Posterior vena cava (tissue), 2 donors: ENCODE results near the gene ASZ1. TPM values are rescaled to one million over a fixed set of nuclear protein-coding genes. Genes with fewer than 3 reads are reported as not detected.

Experiments used
- DNase-seq: peaks from one replicate; pipeline ENCODE4 v3.0.0-alpha.2; 2020; ENCODE audit warnings: low spot score
- intact Hi-C, 2 donors: fragments of 100-400 bp; cut with DNase I; formaldehyde crosslinking; loops; one replicate each; pipeline versions ENCODE4 v1.14.1 to v1.14.2; 2022 to 2023
- total RNA-seq, 2 donors: library from RNA; stranded (reverse); fragmentation: NEBNext Ultra II Directional; extraction: Animal tissue kit (Norgen Biotek cat#: 25700); gene quantifications; one replicate each; pipeline ENCODE4 v1.2.1, GENCODE V29; 2021
- donor health status: DM: yes; HTN: yes; CAD: no.
- donor health status: DM: yes; HTN: yes; CAD: no.

The ASZ1 gene
- total RNA-seq, 2 donors from 2014 or later: not detected

DNA sequence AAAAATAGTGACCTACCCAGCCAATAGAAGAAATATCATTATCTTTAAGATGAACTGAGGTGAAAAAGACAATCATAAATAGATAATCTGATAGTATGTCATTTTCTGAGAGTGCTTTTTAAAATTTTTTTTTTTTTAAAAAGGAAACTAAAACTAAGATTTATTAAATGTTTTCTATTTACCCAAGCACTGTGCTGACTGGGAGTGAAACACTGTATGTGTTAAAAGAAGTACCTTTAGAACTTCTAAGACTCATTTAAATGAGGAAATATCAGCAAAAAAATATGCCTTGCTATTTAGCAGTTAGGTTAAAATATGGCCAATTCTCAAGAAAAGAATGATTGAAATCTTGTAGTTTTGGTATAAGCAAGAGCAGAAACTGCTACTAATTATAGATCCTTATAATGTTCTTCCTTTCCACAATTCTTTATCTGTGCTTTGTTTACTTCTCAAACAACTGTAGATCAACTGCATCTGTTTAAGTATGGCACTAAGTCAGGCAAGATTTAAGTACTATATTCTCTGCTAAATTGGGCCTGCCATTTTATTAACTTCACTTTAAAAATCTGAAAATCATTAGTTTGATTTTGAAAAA, 64.9 kb downstream of the ASZ1 start:
- no peak for DNase-seq
- intact Hi-C loops: no loop called here

DNA sequence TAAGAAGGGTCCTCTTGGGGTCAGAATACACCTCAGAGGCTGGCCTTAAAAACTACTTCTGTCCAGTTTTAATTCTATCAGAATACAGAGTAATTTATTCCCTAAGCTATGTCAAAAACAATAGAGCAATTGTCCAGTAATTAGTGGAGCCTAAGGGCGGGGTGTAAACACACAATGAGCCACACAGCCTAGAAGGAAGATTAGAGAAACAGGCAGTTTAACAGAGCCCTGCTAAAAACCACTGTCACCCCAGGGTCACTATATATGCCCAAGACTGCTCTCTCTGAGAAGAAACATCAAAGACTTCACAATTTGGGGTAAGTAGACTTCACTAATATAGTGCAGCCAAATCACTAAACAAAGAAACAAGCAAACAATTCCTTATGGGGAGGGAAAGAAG, 77.3 kb downstream of the ASZ1 start:
- intact Hi-C loops: no loop called here

DNA sequence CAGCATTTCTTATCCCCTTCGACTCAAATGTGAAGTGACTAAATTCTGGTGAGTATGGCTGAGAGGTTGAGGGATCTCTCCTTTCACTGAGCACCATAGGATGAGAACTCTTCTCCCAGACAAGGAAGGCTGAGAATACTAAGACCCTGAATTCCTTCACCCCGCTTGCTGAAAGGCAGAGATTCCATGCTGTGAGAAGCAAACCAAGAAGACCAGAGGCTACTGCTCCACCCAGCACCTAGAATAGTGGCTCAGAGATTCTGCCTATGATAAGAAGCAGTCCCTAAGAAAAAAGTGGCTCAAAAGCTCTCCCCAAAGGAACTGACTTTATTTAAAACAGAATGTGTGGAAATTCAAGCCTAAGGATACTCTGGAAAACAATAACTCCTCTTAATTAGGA, 77.7 kb downstream of the ASZ1 start:
- DNase-seq: no peak
- intact Hi-C loops: no loop called here

More for the DNA sequence above, 77.3 kb downstream of the ASZ1 start:
- no peak for DNase-seq

DNA sequence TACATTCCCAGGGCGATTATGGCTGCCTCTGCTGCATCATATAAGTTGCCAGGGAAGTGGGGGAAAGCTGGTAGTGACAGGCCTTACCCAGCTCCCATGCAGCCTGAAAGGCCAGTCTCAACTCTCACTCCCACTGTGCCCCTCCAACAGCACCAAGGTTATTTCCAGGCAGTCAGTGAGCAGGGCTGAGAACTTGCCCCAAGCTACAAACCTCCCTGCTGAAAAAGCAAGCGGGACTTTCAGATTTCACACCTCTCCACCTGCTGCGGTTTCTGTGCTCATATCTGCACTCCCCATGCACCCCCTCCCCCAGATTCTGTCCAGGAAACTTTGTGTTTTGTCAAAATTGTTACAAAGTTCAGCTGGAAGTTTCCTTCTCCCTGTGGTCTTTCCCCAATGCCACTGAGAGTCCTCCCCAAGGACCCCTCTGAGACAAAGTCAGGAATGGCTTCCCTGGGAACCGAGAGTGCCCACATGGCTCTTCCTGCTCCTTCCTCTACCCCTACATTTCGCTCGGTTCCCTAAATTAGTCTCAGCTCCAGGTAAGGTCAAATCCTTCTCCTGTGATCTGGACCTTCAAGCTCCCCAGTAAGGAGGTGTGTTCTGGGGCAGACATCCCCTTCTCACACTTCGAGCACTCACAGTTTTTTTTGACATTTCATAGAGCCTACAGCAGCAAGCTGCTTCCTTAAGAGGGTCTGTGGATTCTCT, 79.2 kb downstream of the ASZ1 start:
- no peak for DNase-seq
- intact Hi-C loops: no loop called here

DNA sequence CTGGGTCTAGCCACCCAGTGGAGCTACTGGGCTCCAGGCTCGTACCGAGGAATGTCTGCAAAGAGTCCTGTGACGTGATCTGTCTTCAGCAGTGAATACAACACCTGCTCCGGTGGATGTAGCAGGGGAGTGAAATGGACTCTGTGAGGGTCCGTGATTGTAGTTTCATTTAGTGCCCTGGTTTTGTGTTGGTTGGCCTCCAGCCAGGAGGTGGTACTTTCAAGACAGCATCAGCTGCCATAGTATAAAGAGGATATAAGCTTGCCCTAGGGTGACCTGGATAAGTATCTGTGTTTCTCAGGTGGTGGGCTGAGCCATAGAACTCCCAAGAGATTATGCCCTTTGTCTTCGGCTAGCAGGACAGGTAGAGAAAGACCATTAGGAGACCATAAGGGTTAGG, 79.8 kb downstream of the ASZ1 start:
- DNase-seq: no peak
- intact Hi-C loops: no loop called here

DNA sequence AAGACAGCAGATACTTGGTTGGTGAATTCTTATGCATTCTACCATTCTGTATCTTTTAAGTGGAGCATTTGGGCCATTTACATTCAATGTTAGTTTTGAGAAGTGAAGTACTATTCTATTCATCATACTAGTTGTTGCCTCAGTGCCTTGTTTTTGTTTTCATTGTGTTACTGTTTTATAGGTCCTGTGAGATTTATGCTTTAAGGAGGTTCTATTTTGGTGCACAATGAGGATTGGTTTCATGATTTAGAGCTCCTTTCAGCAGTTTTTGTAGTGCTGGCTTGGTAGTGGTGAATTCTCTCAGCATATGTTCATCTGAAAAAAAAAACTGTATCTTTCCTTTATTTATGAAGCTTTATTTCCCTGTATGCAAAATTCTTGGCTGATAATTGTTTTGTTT, 81.1 kb downstream of the ASZ1 start:
- DNase-seq: no peak
- intact Hi-C loops: no loop called here

DNA sequence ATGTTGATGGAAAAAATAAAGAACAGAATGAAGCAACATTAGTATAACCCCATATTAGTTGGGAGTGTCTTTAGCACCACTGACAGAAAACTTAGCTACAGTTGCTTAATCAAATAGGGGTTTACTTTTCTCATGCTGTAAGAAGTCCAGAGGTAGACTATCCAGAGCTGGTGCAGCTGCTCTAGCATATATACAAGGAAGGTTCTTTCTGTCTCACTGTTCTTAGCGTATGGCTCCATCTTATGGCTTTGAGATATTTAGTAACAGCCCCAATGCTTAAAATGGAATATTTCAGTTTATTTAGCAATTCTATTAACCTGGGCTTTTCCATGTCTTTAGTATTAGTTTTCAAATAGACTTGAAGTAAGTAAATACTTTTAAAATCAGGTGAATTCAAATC, 89.3 kb downstream of the ASZ1 start:
- intact Hi-C loops: no loop called here
- no peak for DNase-seq

DNA sequence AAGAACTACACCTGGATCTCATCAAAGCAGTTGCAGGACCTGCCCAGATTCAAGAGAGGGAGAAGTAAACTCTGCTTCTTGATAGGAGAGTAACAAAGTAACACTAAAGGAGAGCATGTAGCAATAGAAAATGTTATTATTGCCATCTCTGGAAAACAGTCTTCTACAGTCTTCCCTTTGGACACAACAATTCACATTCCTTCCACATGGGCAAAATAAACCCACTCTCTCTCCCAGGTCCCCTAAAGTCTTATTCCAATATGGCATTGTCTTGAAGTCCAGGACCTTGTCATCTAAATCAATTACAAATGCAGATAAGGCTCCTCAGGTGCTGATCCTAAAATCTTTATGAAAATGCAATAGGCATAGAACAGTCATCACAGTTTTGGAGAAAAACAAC, 94.1 kb downstream of the ASZ1 start:
- no peak for DNase-seq
- intact Hi-C loops: no loop called here

DNA sequence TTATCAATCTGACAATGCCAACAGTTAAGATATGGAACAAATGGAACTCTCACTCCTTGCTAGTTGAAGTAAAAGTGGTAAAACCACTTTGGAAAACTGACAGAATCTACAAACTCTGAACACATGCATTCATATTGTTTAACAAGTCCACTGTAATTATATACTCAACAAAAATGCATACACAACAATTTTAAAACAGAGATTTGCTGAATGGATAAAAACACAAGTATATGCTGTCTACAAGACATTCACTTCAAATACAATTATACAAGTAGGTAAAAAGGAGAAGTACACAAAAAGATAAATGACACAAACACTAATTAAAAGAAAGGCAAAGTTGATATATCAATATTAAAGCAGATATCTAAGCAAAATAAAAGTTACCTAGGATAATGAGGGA, 95.3 kb downstream of the ASZ1 start:
- DNase-seq: no peak
- intact Hi-C loops: no loop called here

DNA sequence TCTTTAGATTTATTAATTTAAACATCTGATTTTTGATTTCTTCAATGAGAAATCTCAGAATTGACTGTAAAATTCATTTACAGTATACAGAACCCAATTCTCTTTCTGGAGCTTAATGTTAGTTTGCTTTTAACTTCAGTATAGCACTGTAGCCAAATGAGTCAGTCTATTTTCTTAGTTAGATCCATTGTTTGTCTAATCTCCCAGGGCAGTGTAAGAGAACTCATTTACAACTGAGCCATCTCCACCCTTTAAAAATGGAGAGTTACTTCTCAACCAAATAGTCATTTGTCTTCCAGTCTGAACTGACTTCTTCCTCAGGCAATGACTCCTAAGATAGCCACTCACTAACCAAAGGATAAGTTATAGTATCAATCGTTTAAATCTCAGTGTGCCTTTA, 101.5 kb downstream of the ASZ1 start:
- intact Hi-C loops: no loop called here
- DNase-seq: no peak

DNA sequence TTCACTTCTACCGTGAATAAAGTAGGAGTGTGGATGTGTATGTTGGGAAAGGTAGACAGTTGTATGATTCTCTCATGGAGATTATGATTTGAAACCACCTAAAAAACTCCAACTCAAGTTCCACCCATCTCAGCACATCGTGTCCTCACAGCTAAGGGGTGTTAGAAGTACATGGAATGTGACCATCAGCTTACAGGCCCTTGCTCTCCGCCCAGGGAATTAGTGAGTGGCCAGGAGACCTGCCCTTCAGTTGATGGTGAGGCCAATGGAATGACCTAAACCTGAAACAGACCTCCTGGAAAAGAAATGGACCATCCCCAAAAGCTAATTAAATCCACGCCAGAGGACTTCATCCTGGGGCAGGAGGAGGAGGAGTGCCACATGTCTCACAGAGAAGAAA, 102.3 kb downstream of the ASZ1 start:
- intact Hi-C loops: no loop called here

DNA sequence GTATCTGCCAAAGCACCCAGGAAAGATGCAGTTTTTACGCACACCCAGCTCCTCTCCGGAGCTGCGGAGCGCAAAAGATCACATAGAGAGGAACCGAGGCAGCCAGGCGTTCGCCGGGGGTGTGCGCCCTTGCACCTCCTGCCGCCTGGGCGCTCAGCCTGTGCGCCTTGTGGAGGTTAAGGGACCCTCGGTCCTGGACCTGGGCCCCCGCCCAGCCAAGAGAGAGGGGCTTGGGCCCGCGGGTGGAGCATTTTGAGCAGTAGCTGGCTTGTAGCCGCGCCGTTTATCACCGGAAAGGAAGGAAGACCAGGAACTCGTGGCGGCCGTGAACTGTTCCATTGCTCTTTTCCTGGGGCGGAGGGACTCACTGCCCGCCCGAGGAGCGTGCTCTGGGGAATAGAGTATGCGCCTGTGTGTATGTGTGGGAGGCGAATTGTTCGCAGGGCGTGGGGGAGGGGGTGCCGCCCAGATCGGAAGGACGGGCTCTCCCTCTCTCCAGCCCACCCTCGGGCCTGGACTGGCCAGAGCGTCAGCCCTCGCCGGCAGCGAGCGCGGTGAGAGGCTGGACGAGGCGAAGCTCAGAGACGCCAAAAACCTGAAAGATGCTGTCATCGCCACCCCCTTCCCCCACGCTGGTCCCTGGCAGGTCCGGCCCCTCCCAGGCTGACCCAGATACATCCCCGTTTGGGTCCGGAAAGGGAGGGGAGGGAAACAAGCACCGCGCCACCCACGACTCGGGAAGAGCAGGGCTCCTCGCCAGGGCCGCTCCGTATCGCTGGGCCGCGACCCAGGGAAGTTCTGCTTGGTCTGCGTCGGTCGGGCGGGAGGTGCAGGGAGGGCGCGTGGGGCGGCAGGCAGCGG, 103.2 kb downstream of the ASZ1 start:
- intact Hi-C loops: no loop called here
- peak; percentile 91 for DNase-seq

More for the DNA sequence above, 102.3 kb downstream of the ASZ1 start:
- no peak for DNase-seq

DNA sequence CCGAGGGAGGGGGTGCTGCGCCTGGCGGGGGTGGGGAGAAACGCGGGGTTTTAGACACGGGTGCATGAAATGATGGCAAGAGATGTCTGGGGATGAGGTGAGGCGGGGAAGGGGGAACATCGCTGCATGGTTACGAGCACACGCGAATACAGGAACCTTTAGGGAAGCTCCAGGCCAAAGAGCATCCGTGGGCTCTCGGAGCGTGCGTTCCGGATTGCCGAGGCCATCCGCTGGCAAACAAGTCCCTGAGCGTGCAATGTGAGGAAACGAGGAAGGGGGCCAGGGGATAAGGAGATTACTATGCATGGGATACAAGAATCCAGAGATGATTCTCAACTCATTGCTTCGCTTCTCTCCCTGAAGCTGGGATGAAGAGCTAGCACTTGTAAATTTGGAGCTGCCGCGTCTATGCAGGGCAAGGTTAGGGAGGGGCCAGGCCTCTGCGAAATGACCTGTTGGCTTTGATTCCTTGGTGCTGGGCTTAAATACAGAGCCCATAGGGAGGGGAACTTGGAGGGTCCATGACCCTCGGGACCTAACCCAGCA, 103.9 kb downstream of the ASZ1 start:
- intact Hi-C loops: no loop called here
- DNase-seq: no peak

DNA sequence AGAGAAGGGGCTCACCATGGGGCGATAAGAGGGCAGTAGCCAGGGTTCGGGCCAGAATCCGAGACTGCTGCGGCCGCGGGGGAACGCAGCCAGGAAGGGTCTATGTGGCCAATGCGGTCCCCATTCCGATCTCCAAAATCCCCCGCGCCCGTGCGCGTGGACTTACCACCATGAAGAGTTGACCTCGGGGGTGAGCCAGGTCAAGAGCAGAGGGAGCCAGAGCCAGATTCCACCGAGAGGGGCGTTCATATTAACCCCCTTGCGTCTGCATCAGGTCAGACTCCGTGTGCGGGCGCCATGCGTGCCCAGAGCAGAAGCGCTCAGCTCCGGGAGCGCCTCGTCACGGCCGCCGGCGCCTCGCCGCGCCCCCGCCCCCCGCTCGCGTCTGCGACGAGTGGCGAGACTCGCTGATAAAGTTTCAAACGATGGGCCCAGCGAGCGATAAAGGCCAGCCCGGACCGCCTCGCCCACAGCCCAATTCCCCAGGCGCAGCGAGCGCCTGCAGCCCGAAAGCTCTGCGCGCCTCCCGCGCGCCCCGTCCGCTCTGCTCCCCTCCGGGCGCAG, 104.5 kb downstream of the ASZ1 start, which contains the start of gene WNT2:
Gene WNT2 (minus strand): TSS at position 318 of the 564 bp plus-strand sequence. CDS start 69 bp downstream, at position 249.
- intact Hi-C loops: no loop called here
- no peak for DNase-seq

DNA sequence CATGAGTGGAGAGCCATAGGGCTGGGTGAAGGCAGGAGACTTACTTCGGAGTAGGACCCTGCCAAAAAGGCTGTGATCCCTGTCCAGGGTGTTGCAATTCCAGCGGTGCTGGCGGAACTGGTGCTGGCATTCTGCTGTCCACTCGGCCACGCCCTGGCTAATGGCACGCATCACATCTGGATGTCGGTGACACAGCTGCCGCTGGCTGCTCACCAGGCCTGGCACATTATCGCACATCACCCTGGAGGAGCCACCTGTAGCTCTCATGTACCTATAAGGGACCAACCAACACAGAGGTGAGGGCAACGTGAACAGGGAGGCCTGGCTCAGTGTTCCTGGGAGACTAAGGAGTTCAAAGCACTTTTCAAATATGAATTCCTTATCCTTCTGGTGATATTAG, 106.8 kb downstream of the ASZ1 start:
- no peak for DNase-seq
- intact Hi-C loops: no loop called here

DNA sequence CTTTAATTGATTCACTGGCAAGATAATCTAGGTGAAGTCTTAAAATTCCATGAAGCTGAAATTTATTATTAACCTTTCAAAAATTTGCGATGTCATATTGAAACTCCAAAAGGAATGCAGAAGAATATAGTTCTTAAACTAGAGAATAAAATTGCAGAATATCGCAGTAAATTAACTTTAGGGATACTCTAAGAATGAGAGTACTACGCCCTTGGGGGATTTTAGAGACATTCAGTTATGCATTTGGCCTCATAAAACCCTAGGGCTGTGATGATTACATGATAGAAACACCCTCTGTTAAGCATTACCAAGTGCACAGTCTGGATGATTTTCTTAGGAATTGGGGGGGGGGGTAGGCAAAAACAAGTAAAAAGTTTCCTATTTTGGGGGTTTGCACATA, 108.1 kb downstream of the ASZ1 start:
- no peak for DNase-seq
- intact Hi-C loops: no loop called here

DNA sequence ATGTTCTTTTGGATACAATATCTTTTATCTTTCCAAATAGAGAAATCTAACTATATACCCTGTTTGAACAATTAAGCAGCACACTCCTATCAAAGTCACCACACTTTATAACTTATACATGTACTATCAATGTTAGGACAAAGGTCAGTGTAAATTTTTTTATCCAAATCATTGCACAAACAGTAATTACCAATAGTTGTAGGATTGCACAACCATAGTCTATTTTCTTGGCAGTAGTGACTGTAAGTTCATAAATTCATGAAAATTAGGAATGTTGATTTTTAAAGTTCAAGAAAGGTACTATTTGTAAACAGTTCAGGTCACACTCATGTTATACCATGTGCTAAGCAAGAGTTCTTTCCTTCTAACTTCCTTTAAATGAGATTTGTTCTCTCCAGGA, 113.7 kb downstream of the ASZ1 start:
- intact Hi-C loops: no loop called here
- DNase-seq: no peak
